ENCODE results near the gene APOA5. TPM values are rescaled to one million over a fixed set of nuclear protein-coding genes. Genes with fewer than 3 reads are reported as not detected.

The APOA5 gene
- total and polyA plus RNA-seq, 2 experiments from 2014 or later = 0.18 to 0.35 TPM

GRCh38 chr11:116813781-116814471 is 22.2 kb upstream of the APOA5 start:
- Mint-ChIP-seq H3K4me1 (no peaks in the 10 kb centered on the region), H3K9me3 (no peaks in the 10 kb centered on the region), H3K27ac (no peak overlapping the region), H3K36me3 (ENCODE audit: low read depth) (no peaks in the 10 kb centered on the region), H3K27me3 (ENCODE audit: insufficient read depth, low read depth, poor library complexity) (peaks cover 6% of the 10 kb centered on the region), H3K4me3 (no peak overlapping the region)
- Histone ChIP-seq H3F3A (replicated peaks; ENCODE audit: low read depth) (no peaks in the 10 kb centered on the region), H3K4me3 (no peak overlapping the region), H3K4me1 (ENCODE audit: insufficient read depth) (no peaks in the 10 kb centered on the region), H4K20me1 (replicated peaks; ENCODE audit: insufficient read depth) (no peaks in the 10 kb centered on the region), H3K9me2 (ENCODE audit: insufficient read depth) (0 out of 2 replicates have a peak, but pooled peaks cover 2% of the 10 kb centered on the region), H3K36me3 (ENCODE audit: insufficient read depth) (no peaks in the 10 kb centered on the region), H3K27ac (ENCODE audit: low read depth) (no peak overlapping the region), H3K27me3 (ENCODE audit: insufficient read depth) (no peaks in the 10 kb centered on the region), H3K4me2 (no peak overlapping the region), H3K79me2 (replicated peaks; ENCODE audit: insufficient read depth) (no peaks in the 10 kb centered on the region), H2AFZ (no peak overlapping the region)
- DNase-seq (ENCODE audit: low spot score) = no peak
- no peak for ATAC-seq
- no peak for TF ChIP-seq EZH2phosphoT487 (IDR thresholded peaks at IDR 0.05; ENCODE audit: unreplicated experiment)
- TF ChIP-seq ZNF114 (CRISPR knock-in tag; IDR thresholded peaks at IDR 0.05) = no peak
- no peak for TF ChIP-seq ZNF462 (CRISPR knock-in tag; IDR thresholded peaks at IDR 0.05)
- TF ChIP-seq REST (IDR thresholded peaks at IDR 0.05; ENCODE audit: unreplicated experiment) = no peak
- no peak for TF ChIP-seq JUNB (IDR thresholded peaks at IDR 0.05; ENCODE audit: unreplicated experiment)
- TF ChIP-seq POLR2AphosphoS5 (IDR thresholded peaks at IDR 0.05; ENCODE audit: low read depth) = no peak
- TF ChIP-seq STAT1 (IDR thresholded peaks at IDR 0.05; ENCODE audit: unreplicated experiment) = no peak
